ENCODE data around the gene GADD45G.

Gene GADD45G

DNA sequence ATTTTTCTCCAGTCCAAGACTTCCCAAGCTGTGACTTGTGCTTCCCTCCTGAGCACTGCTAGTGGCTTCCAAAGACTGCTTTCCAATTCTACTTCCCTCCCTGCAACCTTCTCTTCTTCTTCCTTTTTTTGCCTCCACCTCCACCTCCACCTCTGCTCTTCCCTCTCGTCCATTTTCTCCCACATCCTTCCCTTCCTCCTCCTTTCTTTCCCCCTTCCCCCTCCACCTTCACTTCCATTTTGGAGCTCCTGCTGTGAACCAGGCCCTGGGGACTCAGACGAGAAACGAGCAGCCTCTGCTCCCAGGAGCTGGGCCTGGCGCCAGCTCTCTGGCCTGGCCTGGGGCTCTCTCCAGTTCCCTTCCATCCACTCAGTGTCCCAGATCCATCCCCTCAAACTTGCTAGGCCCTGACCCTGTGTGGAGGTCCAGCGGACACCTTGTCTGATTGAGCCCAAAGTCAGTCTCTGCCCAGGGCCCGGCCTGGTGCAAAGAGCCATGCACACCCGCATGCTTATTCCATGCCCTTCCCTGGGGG is 5.6 kb downstream of the GADD45G start:
- no peak for DNase-seq

DNA sequence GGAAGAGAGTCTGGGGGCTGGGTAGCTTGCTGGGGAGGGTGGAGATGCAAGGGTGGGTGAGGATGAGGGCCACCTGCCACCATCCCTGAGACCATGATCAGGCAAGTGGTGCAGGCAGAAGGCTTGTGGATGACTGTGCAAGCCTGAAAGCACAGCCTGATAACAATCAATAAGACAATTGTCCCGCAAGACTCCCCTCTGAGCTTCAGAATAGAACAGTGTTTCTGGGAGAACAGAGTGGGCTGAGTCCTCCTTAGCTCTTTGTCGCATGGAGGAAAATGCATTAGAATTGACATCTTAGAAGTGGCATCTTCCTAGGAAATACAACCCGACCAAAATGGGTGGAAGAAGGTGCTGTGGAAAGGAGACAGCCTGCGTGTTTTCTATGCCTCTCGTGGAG is 6.6 kb downstream of the GADD45G start:
- no peak for DNase-seq

DNA sequence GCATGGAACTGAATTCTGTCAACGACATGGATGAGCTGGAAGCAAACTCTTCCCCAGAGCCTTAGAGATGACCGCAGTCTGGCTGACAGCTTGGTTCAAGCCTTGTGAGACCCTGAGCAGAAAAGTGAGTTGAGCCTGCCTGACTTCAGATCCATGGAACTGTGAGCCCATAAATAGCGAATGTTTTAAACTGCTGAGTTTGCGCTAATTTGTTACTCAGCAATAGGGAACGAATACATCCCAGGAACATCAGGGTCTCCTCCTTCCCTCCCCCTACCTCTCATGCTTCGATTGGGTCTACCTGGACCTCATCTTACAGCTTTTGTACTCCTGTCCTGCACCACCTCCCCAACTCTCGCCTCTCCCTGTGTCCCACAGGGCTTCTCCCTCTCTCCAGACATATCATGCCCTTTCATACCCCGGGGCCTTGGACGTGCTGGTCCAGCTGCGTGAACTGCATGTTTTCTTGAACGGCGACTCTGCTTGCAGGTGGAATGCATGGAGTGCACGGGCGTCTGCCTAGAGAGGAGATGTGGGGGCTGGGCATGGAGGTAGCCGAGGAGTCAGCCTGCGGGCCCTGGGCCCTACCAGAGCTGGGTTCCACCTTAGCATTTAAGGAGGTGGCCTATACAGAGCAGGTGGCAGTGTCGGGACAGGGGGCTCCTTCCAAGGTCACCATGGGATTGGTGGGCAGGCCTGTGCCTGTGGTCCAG is 7.9 kb downstream of the GADD45G start:
- no peak for DNase-seq

DNA sequence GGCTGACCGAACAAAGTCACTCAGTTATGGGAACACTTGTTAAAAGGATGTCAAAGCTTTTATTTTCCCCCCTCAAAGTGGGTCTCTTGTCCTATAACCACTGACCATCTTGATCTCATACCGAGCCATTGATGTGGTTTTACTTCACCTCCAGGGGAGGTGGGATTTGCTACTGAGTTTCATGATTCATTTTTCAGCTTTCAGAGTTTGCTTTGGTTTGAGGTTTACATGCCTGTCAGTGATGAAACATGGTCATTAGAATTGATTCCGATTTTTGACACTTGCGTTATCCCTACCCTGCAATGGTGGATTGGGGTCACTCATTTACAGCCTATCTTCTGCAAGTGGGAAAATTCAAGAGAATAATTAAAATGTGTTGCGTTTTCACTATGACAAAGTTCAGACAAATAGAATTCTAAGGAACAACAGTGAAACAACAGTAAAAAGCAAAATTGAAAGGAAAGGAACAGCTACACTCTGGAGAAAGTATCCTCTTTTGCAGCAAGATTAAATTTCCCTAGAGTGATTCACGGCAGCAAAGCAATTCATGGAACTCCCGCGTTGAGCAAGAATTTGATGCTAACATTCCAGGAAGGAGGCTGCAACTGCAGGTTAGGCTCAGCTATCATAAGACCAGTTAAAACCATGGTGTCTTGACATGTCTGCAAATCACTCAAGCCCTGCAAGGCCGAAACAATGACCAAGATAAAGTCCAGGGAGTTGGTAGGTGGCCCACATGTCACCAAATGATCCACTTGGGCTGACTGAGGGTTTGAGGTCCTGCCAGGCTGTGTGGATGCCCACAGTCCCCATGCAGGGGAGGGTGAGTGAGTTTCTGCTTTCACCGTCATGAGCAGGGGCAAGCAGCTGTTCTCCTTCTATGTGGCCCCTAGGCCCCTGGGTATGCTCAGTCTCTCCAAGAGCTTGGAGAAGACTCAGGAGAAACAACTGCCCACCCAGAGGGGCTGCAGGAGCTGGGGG is 9.4 kb downstream of the GADD45G start:
- DNase-seq, result no peak

DNA sequence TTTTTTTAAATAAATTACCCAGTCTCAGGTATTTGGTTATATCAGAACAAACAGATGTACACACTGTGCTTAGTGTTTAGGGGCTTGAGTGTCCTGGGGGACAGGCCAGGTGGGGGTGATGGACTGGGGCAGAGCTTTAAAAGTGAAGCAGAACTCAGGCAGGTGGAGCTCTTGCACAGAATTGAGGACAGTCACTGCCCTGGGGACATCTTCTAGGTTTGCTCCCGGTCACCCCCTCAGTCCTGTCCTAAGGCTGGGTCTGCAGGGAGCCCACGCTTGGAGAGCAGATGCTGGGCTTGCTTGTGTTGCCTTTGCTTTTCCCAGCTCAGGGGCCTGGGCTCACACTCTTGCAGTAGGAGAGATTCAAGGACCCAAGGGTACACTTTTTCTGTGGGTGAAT is 10.8 kb downstream of the GADD45G start:
- DNase-seq, result no peak

DNA sequence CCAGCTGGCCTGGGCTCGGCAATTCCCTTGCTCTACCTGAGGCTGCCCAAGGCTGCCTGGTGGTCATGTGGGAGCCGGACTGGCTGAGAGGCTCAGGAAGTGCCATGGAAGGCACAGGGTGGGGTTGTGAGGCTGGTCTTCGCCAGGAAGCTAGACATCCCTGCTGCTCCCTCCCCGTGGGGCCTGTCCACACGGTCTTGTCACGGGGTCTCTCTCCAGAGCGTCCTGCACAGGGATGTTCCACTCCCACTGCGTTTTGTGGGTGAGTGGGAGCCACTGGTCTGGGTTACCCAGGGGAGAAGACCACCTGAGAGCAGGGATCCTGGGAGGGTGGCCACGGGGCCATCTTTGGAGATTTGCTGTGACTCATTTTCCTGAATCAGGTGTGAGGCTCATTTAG is 11.6 kb downstream of the GADD45G start:
- DNase-seq, result no peak

DNA sequence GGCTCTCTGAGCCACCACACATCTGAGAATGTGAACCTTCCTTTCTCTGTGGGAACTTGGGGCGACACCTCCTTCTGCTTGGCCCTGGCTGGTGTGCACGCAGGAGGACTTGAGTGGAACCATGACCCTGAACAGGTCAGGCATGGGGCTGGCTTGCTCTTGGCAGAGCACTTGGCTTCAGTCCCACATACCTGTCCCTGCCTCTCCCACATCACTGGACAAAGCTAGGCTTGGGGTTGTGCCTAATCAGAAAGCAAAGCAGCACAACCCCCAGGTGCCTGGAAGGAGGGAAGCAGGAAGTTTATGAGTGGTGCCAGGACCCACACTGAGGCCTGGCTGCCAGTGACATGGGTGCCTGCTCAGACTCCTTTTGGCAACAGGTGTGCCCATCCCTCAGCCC is 13.2 kb downstream of the GADD45G start:
- no peak for DNase-seq

DNA sequence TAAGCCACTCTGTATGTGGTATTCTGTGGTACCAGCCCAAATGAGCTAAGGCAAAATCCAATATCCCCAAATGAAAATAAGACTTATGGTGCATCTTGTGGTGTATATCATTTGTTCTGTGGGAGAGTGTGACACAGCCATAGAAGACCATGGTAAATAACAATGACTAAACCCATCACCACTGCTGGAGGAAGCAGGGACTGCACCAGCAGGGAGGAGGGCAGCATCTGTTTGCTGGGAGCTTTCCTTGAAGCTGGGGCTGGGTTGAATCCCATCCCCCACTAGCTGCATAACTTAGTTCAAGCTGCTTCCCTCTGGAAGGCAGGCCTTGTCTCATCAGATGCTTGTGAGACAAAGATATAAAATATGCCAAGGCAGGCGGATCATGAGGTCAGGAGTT is 14.2 kb downstream of the GADD45G start:
- DNase-seq, result no peak

DNA sequence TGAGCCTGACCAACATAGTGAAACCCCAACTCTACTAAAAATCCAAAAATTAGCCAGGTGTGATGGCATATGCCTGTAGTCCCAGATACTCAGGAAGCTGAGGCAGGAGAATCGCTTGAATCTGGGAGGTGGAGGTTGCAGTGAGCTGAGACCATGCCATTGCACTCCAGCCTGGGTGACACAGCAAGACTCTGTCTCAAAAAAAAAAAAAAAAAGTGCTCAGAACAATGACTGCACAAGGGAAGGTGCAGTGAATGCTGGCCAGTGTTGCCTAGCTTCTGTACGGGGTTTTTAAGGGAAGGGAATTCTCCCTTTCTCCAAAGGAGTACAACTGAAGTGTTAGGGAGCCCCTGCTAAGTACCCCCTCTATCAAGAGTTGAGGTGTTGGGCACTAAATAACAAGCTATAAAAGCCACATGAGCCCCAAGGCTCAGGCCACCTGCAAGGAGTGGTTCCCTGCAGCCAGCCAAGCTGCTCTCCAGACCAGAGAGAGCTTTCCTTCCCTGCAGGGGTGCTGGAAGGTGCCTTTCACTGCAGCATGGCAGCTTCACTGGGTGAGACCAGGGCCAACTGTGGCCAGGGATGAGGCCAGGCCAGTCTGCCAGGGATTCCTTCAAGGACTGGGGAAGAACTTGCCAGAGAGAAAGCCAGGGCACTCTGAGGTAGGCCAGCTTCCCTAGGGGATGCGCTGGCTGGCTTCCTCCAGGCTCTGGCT is 14.8 kb downstream of the GADD45G start:
- no peak for DNase-seq

DNA sequence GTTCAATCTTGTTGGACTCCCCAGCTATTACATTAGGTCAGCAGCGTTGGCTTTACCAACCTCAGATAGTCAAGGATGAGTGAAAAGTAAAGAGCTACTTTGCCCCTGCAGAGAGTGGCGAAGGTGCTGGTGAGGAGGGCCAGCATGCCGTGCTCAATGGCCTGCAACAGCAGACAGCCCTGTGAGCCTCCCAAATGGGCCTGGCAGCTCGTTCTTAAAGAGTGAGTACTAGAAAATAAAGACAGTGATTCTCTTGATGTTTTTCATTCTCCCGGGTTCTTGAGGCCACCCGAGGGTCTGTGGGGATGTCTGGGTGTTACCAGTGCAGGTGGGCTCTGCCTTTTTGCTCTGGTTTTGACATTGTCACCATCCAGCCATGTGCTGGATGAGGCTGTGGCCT is 16.2 kb downstream of the GADD45G start:
- DNase-seq, result no peak

DNA sequence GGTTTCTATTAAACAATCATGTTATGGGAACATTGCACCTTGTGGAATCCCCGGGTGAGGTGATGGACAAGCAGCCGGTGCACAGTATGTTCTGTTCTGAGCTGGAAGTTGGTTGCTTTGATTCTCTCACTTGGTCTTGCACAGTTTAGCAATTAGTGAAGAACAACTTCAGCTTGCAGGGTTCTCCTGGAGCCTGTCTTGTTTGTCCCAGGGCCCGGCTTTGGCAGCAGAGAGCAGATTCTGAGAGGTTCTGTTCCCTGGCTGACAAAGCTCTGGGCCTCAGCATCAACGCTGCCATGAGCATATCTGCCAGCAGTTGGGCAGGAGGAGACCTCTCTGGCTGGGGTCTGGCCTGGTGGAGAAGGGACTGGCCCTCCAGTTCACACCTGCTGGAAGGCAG is 16.9 kb downstream of the GADD45G start:
- DNase-seq, result no peak

DNA sequence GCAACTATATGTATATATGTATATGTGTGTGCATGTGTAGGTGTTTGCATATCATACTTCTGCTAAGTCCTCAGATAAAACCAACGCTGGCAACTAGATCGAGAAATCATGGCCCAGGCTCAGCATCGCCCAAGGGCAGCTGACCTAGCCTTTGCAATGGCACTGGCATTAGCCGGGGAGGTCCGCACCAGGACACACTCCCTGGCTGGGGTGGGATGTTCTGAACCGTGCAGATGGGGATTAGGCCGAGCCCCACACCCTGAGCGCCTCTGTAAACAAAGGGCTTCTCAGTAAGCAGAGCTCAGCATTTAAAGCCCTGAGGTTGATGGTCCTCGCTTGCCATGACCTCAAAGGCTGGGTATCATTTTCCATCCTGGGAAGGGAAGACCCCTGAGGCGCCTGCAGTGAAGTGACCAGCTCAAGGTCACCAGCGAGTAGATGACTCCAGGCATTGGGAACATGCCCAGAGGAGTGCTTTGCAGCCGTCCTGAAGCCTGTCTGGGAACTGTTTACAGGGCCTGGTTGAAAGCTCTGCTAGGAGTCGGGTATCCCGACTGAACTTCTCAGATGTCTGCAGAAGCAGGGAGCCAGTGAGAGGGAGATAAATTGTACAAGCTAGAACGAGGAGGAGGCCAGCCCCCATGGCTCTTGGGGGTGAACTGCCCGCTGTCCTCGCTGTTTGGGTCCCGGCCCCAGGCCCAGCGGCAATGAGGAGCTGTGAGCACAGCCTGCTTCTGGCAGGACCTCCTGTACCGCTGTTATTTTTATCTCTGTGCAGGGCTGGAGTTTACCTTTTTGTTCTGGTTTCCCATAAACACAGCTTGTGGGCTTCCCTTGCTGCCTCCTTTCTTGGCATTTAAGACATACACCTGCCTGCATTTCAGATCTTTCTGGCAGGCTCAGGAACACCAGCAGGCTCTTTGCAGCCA is 18.4 kb downstream of the GADD45G start:
- no peak for DNase-seq

DNA sequence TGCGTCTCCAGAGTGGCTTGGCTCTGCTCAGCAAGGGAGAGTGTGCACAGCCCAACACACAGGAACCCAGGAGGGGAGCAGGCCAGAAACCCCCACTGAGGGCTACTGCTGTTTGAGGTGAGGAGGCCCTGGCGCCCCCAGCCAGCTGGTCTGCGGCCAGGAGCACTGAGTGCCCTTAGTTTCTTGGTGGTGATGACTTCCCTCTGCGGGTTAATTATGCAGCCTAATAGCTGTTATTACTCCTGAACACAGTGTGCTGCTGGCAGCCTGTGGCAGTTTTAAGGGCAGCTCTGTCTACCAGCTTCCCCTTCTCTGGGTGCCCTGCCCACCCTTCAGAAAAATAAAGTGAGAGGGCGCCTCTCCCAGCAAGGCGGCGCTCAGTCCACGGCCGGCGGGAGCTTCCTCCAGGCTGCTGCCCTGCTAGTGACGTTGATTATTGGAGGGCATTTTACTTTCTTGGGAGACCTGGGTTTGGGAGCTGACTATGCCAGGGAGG is 19.2 kb downstream of the GADD45G start:
- no peak for DNase-seq

DNA sequence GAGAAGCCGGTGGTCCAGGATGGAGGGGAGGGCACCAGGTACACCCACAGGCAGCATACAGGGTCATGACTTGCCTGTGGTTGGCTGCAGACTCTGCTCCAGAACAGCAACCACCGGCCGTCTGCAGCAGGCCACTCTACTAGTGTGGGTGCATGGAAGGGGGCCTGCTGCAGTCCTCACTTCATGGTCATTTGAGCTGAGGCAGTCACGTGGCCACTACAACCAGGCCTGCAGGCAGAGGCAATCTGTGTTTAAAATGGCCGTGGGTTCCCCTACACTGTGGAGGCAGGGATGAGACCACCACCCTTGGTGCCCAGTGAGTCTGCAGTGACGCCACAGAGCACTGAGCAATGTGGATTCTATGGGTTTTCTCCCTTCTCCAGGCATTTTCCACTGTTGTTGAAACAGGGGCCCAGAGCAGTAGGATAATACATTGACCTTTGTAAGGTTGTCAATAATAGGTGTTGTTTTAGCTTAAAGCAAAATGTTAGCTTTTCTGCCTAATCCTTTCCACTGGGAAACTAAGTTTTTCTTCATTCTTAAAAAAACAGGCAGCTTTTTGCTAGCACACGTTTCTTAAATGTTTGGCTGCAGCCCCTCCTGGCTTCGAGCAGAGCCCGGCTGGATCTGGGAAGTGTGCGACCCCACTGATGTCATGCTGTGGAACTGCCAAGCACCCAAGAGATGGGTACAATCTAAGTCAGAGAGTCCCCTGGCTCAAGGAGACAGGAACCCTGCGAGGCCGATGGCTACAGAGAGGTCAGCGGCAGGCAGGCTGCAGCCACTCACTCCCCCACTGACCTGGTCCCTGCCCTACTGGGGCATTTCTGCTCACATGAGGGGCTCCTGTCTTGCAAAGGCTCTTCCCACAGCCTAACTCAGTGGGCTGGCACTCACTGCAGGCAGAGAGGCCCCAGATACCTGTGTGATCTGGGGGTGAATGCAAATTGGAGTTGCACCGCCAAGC is 21.2 kb downstream of the GADD45G start:
- no peak for DNase-seq

DNA sequence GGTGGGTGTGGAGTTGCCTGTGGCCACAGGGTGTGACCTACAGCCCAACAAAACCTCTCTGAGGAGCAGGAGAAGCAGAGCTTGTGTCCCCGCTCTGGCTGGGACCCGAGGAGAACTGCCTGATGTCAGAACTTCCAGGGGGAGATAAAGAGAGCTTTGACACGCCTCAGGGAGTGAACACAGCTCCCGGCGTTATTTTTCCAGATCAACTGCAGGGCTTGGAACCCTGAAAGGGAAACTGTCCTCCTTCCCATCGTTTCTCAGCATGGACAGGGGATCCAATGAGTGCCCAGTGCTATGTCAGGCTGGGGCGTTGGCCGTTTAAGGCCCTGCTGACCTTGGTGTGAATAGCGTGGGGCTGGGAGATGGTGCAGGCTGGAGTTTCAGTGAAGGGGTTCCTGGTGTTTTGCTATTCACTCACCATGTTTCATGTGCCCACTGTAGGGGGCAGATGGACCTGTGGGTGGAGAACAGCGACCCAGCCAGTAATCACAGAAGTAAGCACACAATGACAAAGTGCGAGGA is 22.0 kb downstream of the GADD45G start:
- DNase-seq, result no peak

DNA sequence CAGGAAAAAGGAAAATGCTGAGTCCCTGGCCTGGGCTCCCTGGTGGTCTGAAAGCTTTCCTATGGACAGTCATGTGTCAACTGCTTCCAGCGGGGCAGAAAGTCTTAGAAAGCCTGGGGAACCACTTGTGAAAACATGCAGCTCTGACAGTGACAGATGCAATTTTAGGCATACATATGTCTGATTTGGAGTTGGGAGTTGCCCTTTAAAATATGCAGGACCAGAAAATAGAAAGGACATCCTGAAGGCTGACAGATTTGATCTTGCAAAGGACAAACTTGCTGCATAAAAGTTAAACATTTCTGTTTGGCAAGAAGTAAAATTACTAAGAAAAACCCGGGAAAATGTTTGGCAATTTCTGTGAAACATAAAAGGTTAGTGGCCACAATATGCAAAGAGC is 23.8 kb downstream of the GADD45G start:
- no peak for DNase-seq

DNA sequence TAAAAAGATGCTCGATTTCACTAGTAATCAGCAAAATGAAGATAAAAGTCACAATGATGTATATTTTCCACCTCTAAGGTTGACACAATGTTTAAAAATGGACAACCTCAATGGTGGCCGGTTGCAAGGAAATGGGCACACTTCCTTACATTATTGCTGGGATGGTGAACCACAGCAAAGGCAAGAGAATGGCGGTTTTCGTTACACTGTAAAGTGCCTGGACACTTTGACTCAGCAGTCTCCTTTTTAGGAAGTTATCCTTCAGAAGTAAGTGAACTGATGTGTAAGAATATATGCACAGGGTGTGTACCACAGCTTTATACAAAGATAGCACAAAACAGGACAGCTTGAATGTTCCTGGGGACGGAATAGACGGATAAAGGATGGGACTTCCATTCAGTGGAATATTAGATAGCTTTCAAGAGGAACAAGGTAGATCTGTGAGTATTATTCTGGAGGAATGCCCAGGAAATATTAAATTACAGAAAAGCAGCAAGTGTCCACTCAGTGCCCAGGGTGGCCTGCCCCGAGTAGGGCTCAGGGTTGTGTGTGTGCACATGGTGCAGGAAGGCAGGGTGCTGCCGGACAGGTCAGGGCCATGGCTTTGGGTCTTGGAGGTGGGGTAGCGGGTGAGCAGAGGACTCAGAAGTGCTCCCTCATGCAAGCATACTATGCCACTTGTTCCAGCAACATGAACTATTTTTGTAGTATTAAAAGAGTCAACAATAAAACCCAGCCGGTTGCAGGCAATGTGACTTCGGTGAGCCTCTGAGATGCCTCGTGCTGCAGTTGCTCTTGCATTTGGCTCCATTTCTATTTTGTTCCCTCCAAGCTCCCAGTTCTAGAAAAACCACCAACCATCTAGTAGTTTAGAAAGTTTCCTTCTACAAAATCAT is 24.5 kb downstream of the GADD45G start:
- no peak for DNase-seq

DNA sequence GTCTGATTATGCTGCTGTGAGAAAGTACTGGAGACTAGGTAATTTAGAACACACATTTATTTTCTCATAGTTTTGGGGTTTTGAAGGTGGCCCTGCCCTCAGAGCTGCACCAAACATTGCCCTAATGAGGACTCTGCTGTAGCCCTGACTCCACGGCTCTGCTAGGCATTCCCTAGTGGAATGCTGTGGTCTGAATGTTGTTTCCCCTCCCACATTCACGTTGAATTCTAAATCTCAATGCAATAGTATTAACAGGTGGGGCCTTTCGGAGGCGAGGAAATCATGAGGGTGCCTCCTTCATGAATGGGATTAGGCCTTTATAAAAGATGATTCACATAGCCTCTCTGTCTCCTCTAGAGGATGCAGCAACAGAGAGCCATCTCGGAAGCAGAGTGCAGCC is 25.7 kb downstream of the GADD45G start:
- no peak for DNase-seq

DNA sequence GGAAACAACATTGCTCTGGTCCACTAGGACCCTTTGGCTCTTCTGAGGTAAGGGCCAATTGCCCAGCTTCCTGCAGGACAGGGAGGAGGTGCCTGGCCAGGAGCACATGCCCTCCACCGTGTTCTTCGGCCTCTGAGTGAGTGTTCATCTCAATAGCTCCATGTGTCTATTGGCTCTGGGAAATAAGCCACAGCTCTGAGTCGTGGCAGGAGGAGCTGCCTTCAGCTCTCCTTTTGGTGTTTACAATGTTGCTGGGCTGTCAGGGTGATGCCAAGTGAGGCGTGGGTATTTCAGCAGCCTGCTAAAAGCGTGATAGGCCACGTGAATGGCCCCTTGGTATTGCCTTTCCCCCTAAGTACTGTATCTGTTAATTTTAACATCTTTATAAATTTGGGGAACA is 26.6 kb downstream of the GADD45G start:
- DNase-seq, result no peak

Measured in cortex of kidney (tissue), 1 donor.